Chondrocyte (in vitro differentiated cells): ENCODE measurements around the gene SARS2. TPM values are rescaled to one million over a fixed set of nuclear protein-coding genes. Genes with fewer than 3 reads are reported as not detected.
"Not testable (repeated sequence)": the region's sequence is repeated elsewhere in the genome, so short reads cannot be mapped to it uniquely, and the experiment has no call there.

Experiments
- DNase-seq: peaks from one replicate; pipeline ENCODE4 v3.0.0; 2021; ENCODE audit warnings: mixed read lengths, low spot score
- H3K27ac Mint-ChIP-seq: one replicate; pipeline ENCODE4 v1.8.0; 2021; ENCODE audit warnings: mild to moderate bottlenecking, moderate library complexity, mixed read lengths; ENCODE audit not compliant: unreplicated experiment
- H3K27me3 Mint-ChIP-seq: 2 replicates; pipeline ENCODE4 v1.8.0; 2021; ENCODE audit warnings: low read depth, mixed read lengths
- H3K36me3 Mint-ChIP-seq: 2 replicates; pipeline ENCODE4 v1.8.0; 2021; ENCODE audit warnings: low read depth, mixed read lengths
- H3K4me1 Mint-ChIP-seq: 2 replicates; pipeline ENCODE4 v1.8.0; 2021; ENCODE audit warnings: low read depth, mild to moderate bottlenecking, mixed read lengths
- H3K4me3 Mint-ChIP-seq: one replicate; pipeline ENCODE4 v1.8.0; 2021; ENCODE audit warnings: mild to moderate bottlenecking, moderate library complexity, mixed read lengths; ENCODE audit not compliant: unreplicated experiment
- H3K9me3 Mint-ChIP-seq: 2 replicates; pipeline ENCODE4 v1.8.0; 2021; ENCODE audit warnings: low read depth, mixed read lengths
- CTCF ChIP-seq: fragments of 200-600 bp; sonication (generic); IDR thresholded peaks from 2 replicates; pipeline ENCODE4 v1.5.0; 2021; ENCODE audit warnings: antibody characterized with exemption, mild to moderate bottlenecking, moderate library complexity
- total RNA-seq: library from RNA; stranded (reverse); gene quantifications from 3 replicates; pipeline ENCODE4 v1.2.1, GENCODE V29; 2021

SARS2 gene
- total RNA-seq, 1 donor from 2014 or later: 15.6 TPM

- no peak overlapping the region for H3K27ac Mint-ChIP-seq
- peaks cover 9% of the 10 kb centered on the region for H3K36me3 Mint-ChIP-seq
- TF ChIP-seq CTCF: no peak
- DNase-seq: no peak
- no peaks in the 10 kb centered on the region for H3K9me3 Mint-ChIP-seq
- H3K4me3 Mint-ChIP-seq: no peak overlapping the region
- H3K27me3 Mint-ChIP-seq: no peaks in the 10 kb centered on the region
- H3K4me1 Mint-ChIP-seq: no peaks in the 10 kb centered on the region
Measured at GRCh38 chr19:38889803-38890202, 40.8 kb downstream of the SARS2 start.

- Mint-ChIP-seq H3K9me3 (no peaks in the 10 kb centered on the region), H3K4me1 (no peaks in the 10 kb centered on the region), H3K36me3 (peaks cover 9% of the 10 kb centered on the region), H3K27me3 (no peaks in the 10 kb centered on the region), H3K4me3 (no peak overlapping the region), H3K27ac (no peak overlapping the region)
- TF ChIP-seq CTCF: no peak
- no peak for DNase-seq
Measured at GRCh38 chr19:38888876-38889275, 41.7 kb downstream of the SARS2 start.

- H3K4me1 Mint-ChIP-seq, H3K27me3 Mint-ChIP-seq, H3K27ac Mint-ChIP-seq, H3K4me3 Mint-ChIP-seq, DNase-seq, H3K9me3 Mint-ChIP-seq: not testable (repeated sequence)
- peaks cover 12% of the 10 kb centered on the region for H3K36me3 Mint-ChIP-seq
Measured at GRCh38 chr19:38884691-38885090, 45.9 kb downstream of the SARS2 start.

DNA sequence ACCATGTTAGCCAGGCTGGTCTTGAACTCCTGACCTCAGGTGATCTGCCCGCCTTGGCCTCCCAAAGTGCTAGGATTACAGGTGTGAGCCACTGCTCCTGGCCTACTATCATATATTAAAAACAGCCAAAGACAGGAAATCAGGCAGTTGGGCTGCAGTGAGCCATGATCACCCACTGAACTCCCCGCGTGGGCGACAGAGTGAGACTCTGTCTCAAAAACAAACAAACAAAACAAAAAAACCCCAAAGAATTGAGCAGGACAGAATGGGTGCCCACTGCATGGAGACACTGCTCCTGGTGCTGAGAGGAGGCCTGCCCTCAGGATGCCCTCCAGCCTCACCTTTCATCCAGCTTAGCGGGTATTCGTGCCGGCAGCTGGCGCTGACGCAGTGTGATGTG, 47.3 kb downstream of the SARS2 start:
- Mint-ChIP-seq H3K27ac (no peak overlapping the region), H3K4me1 (no peaks in the 10 kb centered on the region), H3K4me3 (no peak overlapping the region), H3K9me3 (no peaks in the 10 kb centered on the region), H3K27me3 (no peaks in the 10 kb centered on the region), H3K36me3 (peaks cover 7% of the 10 kb centered on the region)
- no peak for TF ChIP-seq CTCF
- DNase-seq: no peak

DNA sequence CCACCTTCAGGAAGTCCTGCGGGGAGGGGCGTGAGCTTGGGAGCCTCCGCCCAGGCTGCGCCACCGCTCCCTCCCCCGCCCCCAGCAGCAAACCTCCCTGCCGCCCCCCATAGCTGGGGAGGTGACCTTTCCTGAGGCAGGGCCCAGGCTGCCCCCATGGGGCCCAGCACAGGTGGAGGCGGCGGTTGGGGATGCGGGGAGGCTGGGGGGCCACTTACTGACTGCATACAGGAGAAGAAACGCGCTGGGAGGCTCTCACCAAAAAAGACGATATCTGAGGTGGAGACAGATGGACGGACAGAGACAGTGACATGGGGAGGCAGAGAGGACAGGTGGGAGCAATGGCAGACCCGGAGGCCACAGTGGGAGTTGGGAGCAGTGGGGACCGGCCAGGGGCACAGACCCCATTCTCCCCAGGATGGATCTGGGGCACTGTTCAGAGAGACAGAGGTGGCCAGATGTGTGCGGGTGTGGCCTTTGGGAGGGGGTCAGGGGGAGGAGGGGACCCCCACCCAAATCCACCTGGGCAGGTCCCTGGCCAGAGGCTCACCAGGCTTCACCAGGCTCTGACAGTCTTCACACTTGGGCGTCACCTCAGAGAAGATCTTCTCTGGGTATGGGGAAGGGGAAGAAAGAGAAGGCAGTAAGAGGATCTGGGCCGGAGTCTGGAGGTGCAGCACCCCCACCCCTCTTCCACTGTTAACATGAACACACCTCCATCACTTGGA, 49.5 kb downstream of the SARS2 start:
- H3K9me3 Mint-ChIP-seq: no peaks in the 10 kb centered on the region
- H3K4me3 Mint-ChIP-seq: no peak overlapping the region
- H3K36me3 Mint-ChIP-seq: peaks cover 7% of the 10 kb centered on the region
- DNase-seq: no peak
- H3K4me1 Mint-ChIP-seq: no peaks in the 10 kb centered on the region
- TF ChIP-seq CTCF: no peak
- no peak overlapping the region for H3K27ac Mint-ChIP-seq
- no peaks in the 10 kb centered on the region for H3K27me3 Mint-ChIP-seq
